ENCODE data around the gene NAA38. TPM values are rescaled to one million over a fixed set of nuclear protein-coding genes. Genes with fewer than 3 reads are reported as not detected.

Gene NAA38
- total RNA-seq, 2 experiments from 2014 or later = 15.4 to 16.3 TPM

GRCh38 chr17:7886227-7887037 lies 29.1 kb upstream of the NAA38 start:
- no peak for TF ChIP-seq CTCF (IDR thresholded peaks at IDR 0.05)
- peaks cover 61% of the 10 kb centered on the region for H3K4me1 ChIP-seq (ENCODE audit: insufficient read depth, low read length)
- Mint-ChIP-seq H3K4me3 (no peak overlapping the region), H3K9me3 (no peaks in the 10 kb centered on the region), H3K27ac (no peak overlapping the region), H3K27me3 (no peaks in the 10 kb centered on the region), H3K36me3 (ENCODE audit: low read depth) (peaks cover 4% of the 10 kb centered on the region), H3K4me1 (ENCODE audit: low read depth) (peaks cover 6% of the 10 kb centered on the region)
- ChIA-PET CTCF (interaction anchor here (1.0 to 1.3 kb wide), 2 partner anchors 12 to 104 kb away, joined by 3 to 5 read pairs; no protein-coding TSS in a partner anchor), POLR2A (interaction anchor here (0.9 to 1.9 kb wide), 8 partner anchors 18 to 103 kb away, joined by 3 to 18 read pairs (median 4); partner anchors contain the start of genes CNTROB, NAA38, RNF227 and TRAPPC1)
- H3K9me3 ChIP-seq (ENCODE audit: control insufficient read depth in 1 of 2, insufficient read depth in 1 of 2, low read length in 2 of 2) = no peaks in the 10 kb centered on the region
- DNase-seq (peak; percentile 23 to 85 (median 60)), ATAC-seq (ENCODE audit: poor library complexity) (peak; percentile 10)
- intact Hi-C loops (cut with DNase I, micrococcal nuclease) = loop anchor here (1.0 to 5.0 kb wide), 5 partner anchors 24 to 52 kb away; partner anchors contain the start of genes CNTROB (in 1 of the 2), KDM6B (in 1 of the 2), NAA38 (in 1 of the 2) and TRAPPC1 (in 1 of the 2)
- H3K4me3 ChIP-seq (ENCODE audit: low read length) = peak overlapping the region; percentile 98
- H3K27ac ChIP-seq (ENCODE audit: low read depth in 1 of 2, low read length in 2 of 2) = peak overlapping the region; percentile 86 to 96
- H3K36me3 ChIP-seq (ENCODE audit: insufficient read depth, low read length) = peaks cover 21% of the 10 kb centered on the region
- H3K27me3 ChIP-seq (ENCODE audit: control insufficient read depth in 1 of 2, insufficient read depth in 2 of 2, low read length in 2 of 2) = no peaks in the 10 kb centered on the region

GRCh38 chr17:7885367-7886226 lies 28.2 kb upstream of the NAA38 start:
- peak in 12 of 14 experiments; percentile 10 to 76 (median 32) for DNase-seq
- H3K9me3 Mint-ChIP-seq = no peaks in the 10 kb centered on the region
- peak overlapping the region; percentile 98 for H3K4me3 ChIP-seq (ENCODE audit: low read length)
- H3K36me3 Mint-ChIP-seq (ENCODE audit: low read depth) = peaks cover 4% of the 10 kb centered on the region
- H3K4me1 ChIP-seq (ENCODE audit: insufficient read depth, low read length) = peaks cover 69% of the 10 kb centered on the region
- H3K27ac Mint-ChIP-seq = no peak overlapping the region
- no peaks in the 10 kb centered on the region for H3K9me3 ChIP-seq (ENCODE audit: control insufficient read depth in 1 of 2, insufficient read depth in 1 of 2, low read length in 2 of 2)
- peaks cover 19% of the 10 kb centered on the region for H3K36me3 ChIP-seq (ENCODE audit: insufficient read depth, low read length)
- intact Hi-C loops (cut with DNase I, micrococcal nuclease) = loop anchor here (2.0 to 5.0 kb wide), 3 partner anchors 23 to 51 kb away; partner anchors contain the start of genes CNTROB (in 1 of the 2), KDM6B (in 1 of the 2) and TRAPPC1 (in 1 of the 2)
- ChIA-PET POLR2A (interaction anchor here (0.6 to 1.9 kb wide), 9 partner anchors 17 to 272 kb away, joined by 3 to 18 read pairs (median 3); partner anchors contain the start of genes CNTROB, NAA38, RNF227 and TRAPPC1), CTCF (interaction anchor here (1.0 to 1.3 kb wide), 3 partner anchors 13 to 105 kb away, joined by 3 to 5 read pairs (median 3); no protein-coding TSS in a partner anchor)
- no peaks in the 10 kb centered on the region for H3K27me3 ChIP-seq (ENCODE audit: control insufficient read depth in 1 of 2, insufficient read depth in 2 of 2, low read length in 2 of 2)
- no peak for TF ChIP-seq CTCF (IDR thresholded peaks at IDR 0.05)
- H3K4me1 Mint-ChIP-seq (ENCODE audit: low read depth) = peaks cover 6% of the 10 kb centered on the region
- no peaks in the 10 kb centered on the region for H3K27me3 Mint-ChIP-seq
- no peak for ATAC-seq (ENCODE audit: poor library complexity)
- peak overlapping the region; percentile 86 to 96 for H3K27ac ChIP-seq (ENCODE audit: low read depth in 1 of 2, low read length in 2 of 2)
- H3K4me3 Mint-ChIP-seq = no peak overlapping the region

All from CD4-positive, alpha-beta T cell (primary cell).